ENCODE data around the gene SDS.

GRCh38 chr12:113445544-113446171 lies 42.0 kb upstream of the SDS start:
- no peak for TF ChIP-seq EZH2 (IDR thresholded peaks at IDR 0.05; ENCODE audit: low read depth)
- TF ChIP-seq CTCF (conservative IDR thresholded peaks at IDR 0.05): no peak

Measured in PC-9 (cell line).